Endothelial cell of umbilical vein (primary cell): ENCODE data around the gene BABAM2. TPM values are rescaled to one million over a fixed set of nuclear protein-coding genes. Genes with fewer than 3 reads are reported as not detected.

Source experiments
- BruUV-seq: library from RNA; stranded (reverse); fragments of 400-500 nt; replicated peaks from 2 replicates; lab custom pipeline; 2021; lab: Mats Ljungman, UMichigan
- CTCF ChIA-PET: fragments of 300-600, 350-600 bp; sonication (Branson Sonifier 250); formaldehyde crosslinking; loops from one replicate; lab custom pipeline; 2021; ENCODE audit warnings: antibody characterized with exemption, inconsistent platforms; lab: Charles Lee
- POLR2A ChIA-PET: fragments of 300-600, 350-600 bp; sonication (Branson Sonifier 250); formaldehyde crosslinking; loops from one replicate; lab custom pipeline; 2021; ENCODE audit warnings: antibody characterized with exemption, inconsistent platforms; lab: Charles Lee
- DNase-seq: peaks from one replicate; pipeline ENCODE4 v3.0.0-alpha.2; 2011; ENCODE audit warnings: low read depth, low spot score
- FAIRE-seq: peaks from 2 replicates; lab custom pipeline; 2011; peaks lifted over from hg19 to GRCh38; lab: Jason Lieb, UNC
- H2AFZ ChIP-seq: 2 replicates; pipeline ENCODE4 v1.6.0; 2012; ENCODE audit warnings: low read depth, low read length, control low read depth, inconsistent platforms
- H3K27ac ChIP-seq: 2 replicates; pipeline ENCODE4 v1.5.1; 2011; ENCODE audit warnings: low read depth, mild to moderate bottlenecking, control low read depth, low read length, moderate library complexity; ENCODE audit not compliant: insufficient read depth
- H3K27me3 ChIP-seq, 2 experiments: 2 replicates each; pipeline versions ENCODE4 v1.6.0 to v1.6.1; 2011; ENCODE audit warnings: low read length in 2 of 2, mixed read lengths in 1 of 2; ENCODE audit not compliant: control insufficient read depth in 2 of 2, insufficient read depth in 2 of 2
- H3K36me3 ChIP-seq, 2 experiments: 2 replicates in 1 of 2; 3 replicates in 1 of 2; pipeline ENCODE4 v1.5.1; 2011; ENCODE audit warnings: low read length in 2 of 2, mild to moderate bottlenecking in 1 of 2, moderate library complexity in 1 of 2; ENCODE audit not compliant: control insufficient read depth in 2 of 2, insufficient read depth in 2 of 2; ENCODE audit errors: extremely low read depth in 1 of 2
- H3K4me1 ChIP-seq: 3 replicates; pipeline ENCODE4 v1.5.1; 2011; ENCODE audit warnings: mild to moderate bottlenecking, low read length; ENCODE audit not compliant: control insufficient read depth, insufficient read depth; ENCODE audit errors: extremely low read depth
- H3K4me2 ChIP-seq: 2 replicates; pipeline ENCODE4 v1.6.1; 2011; ENCODE audit warnings: low read length, control low read depth, mixed read lengths; ENCODE audit not compliant: insufficient read depth
- H3K4me3 ChIP-seq, 3 experiments: fragments of 200-600 bp in 1 of 3; sonication (generic), shearing (Covaris generic) in 1 of 3; replicated peaks in 1 of 3; 2 replicates each; pipeline ENCODE4 v1.5.1; 2011 to 2016; ENCODE audit warnings: control low read depth in 3 of 3, low read length in 3 of 3, mild to moderate bottlenecking in 2 of 3, inconsistent platforms in 1 of 3, low read depth in 1 of 3, moderate library complexity in 1 of 3; ENCODE audit not compliant: insufficient read depth in 1 of 3
- H3K79me2 ChIP-seq: 2 replicates; pipeline ENCODE4 v1.6.0; 2012; ENCODE audit warnings: low read length, inconsistent platforms; ENCODE audit not compliant: control insufficient read depth, insufficient read depth
- H3K9ac ChIP-seq: replicated peaks from 2 replicates; pipeline ENCODE3; 2011; ENCODE audit warnings: low read length, control low read depth; ENCODE audit not compliant: insufficient read depth; ENCODE audit errors: extremely low read depth
- H3K9me1 ChIP-seq: replicated peaks from 3 replicates; pipeline ENCODE4 v1.6.0; 2011; ENCODE audit warnings: mild to moderate bottlenecking, low read length; ENCODE audit not compliant: control insufficient read depth, insufficient read depth; ENCODE audit errors: extremely low read depth
- H3K9me3 ChIP-seq: replicated peaks from 2 replicates; pipeline ENCODE4 v1.5.1; 2012; ENCODE audit warnings: low read length, inconsistent platforms; ENCODE audit not compliant: control insufficient read depth, insufficient read depth
- H4K20me1 ChIP-seq: replicated peaks from 2 replicates; pipeline ENCODE3; 2011; ENCODE audit warnings: mild to moderate bottlenecking, low read length; ENCODE audit not compliant: control insufficient read depth, insufficient read depth; ENCODE audit errors: extremely low read depth
- FOS ChIP-seq: IDR thresholded peaks from 2 replicates; pipeline ENCODE4 v1.6.1; 2011; ENCODE audit warnings: mild to moderate bottlenecking, low read length, moderate library complexity, borderline replicate concordance; ENCODE audit not compliant: insufficient read depth
- GATA2 ChIP-seq: IDR thresholded peaks from 2 replicates; pipeline ENCODE4 v1.7.0; 2011; ENCODE audit warnings: low read depth, mild to moderate bottlenecking, moderate library complexity, mixed read lengths, low read length; ENCODE audit not compliant: insufficient read length, insufficient read depth
- JUN ChIP-seq: IDR thresholded peaks from 2 replicates; pipeline ENCODE4 v1.6.1; 2011; ENCODE audit warnings: borderline replicate concordance, low read depth; ENCODE audit not compliant: insufficient read length, insufficient read depth
- MAX ChIP-seq: IDR thresholded peaks from 2 replicates; pipeline ENCODE4 v1.6.1; 2011; ENCODE audit not compliant: insufficient read depth, insufficient read length
- MYC ChIP-seq: IDR thresholded peaks from one replicate; pipeline ENCODE4 v1.6.1; 2011; ENCODE audit warnings: mild to moderate bottlenecking, low read depth, low read length
- POLR2A ChIP-seq: IDR thresholded peaks from 2 replicates; pipeline ENCODE4 v1.6.1; 2012; ENCODE audit warnings: low read depth, mild to moderate bottlenecking, control low read depth, low read length
- POLR2AphosphoS5 ChIP-seq: IDR thresholded peaks from 2 replicates; pipeline ENCODE4 v1.6.1; 2012; ENCODE audit warnings: low read depth, mild to moderate bottlenecking, control low read depth, low read length, moderate library complexity; ENCODE audit not compliant: insufficient read depth
- dilution Hi-C: fragments of 300-500 bp; cut with MboI; formaldehyde crosslinking; loops from one replicate; pipeline ENCODE4 v1.15.0; 2019; ENCODE audit warnings: low sequenced_read_pairs; ENCODE audit not compliant: extremely low pct_ligation_motif_present
- intact Hi-C: fragments of 100-400 bp; cut with micrococcal nuclease; formaldehyde crosslinking; loops from one replicate; pipeline ENCODE4 v1.10.0; 2022
- polyA plus RNA-seq, 4 experiments: library from polyadenylated mRNA; depleted of rRNA in 3 of 4; stranded (reverse) in 3 of 4; unstranded in 1 of 4; fragments of >200 nt; gene quantifications; 2 replicates each; pipeline versions ENCODE4 v1.2.1 to v1.2.3, GENCODE V29; 2011 to 2012; ENCODE audit warnings: missing spikeins in 1 of 4
- total RNA-seq: library from RNA; stranded (reverse); gene quantifications from 2 replicates; pipeline ENCODE4 v1.2.3, GENCODE V29; 2021
- TF ChIP-seq, protein P1 (sequence below), 2 donors: IDR thresholded peaks; 1 replicate in 1 of 2; 2 replicates in 1 of 2; pipeline ENCODE4 v1.5.1; 2011; ENCODE audit warnings: low read length in 2 of 2, mild to moderate bottlenecking in 2 of 2, moderate library complexity in 2 of 2, control low read depth in 1 of 2, inconsistent platforms in 1 of 2, low read depth in 1 of 2; ENCODE audit not compliant: insufficient read depth in 1 of 2; ENCODE audit errors: extremely low read depth in 1 of 2

Gene BABAM2
- total and polyA plus RNA-seq, 2 donors (not counting 3 experiments of a cell fraction or from before 2014, with no cell fraction given), result 19.9 to 27.6 TPM

DNA sequence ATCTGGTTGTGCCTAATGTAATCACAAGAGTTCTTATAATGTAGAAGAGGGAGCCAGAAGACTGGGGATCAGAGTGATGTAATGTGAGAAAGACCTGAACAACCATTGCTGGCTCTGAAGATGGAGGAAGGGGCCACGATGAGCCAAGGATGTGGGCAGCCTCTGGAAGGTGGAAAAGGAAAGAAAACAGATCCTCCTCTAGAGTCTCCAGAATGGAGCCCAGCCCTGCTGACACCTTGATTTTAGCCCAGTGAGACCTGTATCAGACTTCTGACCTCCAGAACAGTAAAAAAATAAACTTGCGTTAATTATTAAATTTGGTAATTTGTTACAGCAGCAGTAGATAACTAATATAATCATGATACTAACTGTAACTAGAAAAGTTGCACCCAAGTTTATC is 3.4 kb upstream of the BABAM2 start:
- peaks cover 29% of the 10 kb centered on the region for H3K4me1 ChIP-seq
- intact Hi-C loops (no loop called here), dilution Hi-C loops (no loop called here)
- no peak overlapping the region for H3K4me3 ChIP-seq
- no peak overlapping the region for H3K9ac ChIP-seq
- no peaks in the 10 kb centered on the region for H3K27me3 ChIP-seq
- FAIRE-seq, result no peak
- POLR2A ChIA-PET, result no interaction called here
- no peaks in the 10 kb centered on the region for H3K79me2 ChIP-seq
- H3K9me3 ChIP-seq, result no peaks in the 10 kb centered on the region
- TF ChIP-seq POLR2A (no peak), GATA2 (no peak), MAX (no peak), MYC (no peak), FOS (no peak)
- H3K4me2 ChIP-seq, result no peak overlapping the region
- no peak overlapping the region for H2AFZ ChIP-seq
- no peaks in the 10 kb centered on the region for H3K36me3 ChIP-seq
- no TSS peak for BruUV-seq
- DNase-seq, result no peak
- CTCF ChIA-PET, result interaction anchor here (0.9 kb wide), 1 partner anchor 504 kb away, joined by 3 read pairs; no protein-coding TSS in a partner anchor
- no peaks in the 10 kb centered on the region for H4K20me1 ChIP-seq
- H3K27ac ChIP-seq, result no peak overlapping the region
- no peaks in the 10 kb centered on the region for H3K9me1 ChIP-seq

DNA sequence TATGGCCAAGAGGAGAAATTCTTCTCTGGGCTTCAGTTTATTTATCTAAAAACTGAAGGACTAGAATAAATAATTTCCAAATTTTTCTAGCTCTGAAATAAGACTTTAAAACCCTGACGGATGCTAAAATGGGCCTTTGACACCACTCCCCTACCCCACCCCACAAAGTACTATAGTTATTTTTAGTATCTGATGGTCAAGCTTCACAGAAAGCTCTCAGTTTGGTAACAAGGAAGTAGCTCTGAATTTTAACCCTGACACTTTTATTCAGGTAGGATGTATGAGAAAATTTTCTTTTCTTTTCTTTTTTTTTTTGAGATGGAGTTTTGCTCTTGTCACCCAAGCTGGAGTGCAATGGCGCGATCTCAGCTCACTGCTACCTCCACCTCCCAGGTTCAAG is 2.7 kb upstream of the BABAM2 start:
- FAIRE-seq (no peak), DNase-seq (no peak)
- Histone ChIP-seq H4K20me1 (no peaks in the 10 kb centered on the region), H3K9me3 (no peaks in the 10 kb centered on the region), H3K4me2 (no peak overlapping the region), H3K4me1 (peaks cover 29% of the 10 kb centered on the region), H3K4me3 (no peak overlapping the region), H3K27me3 (no peaks in the 10 kb centered on the region), H2AFZ (no peak overlapping the region), H3K36me3 (no peaks in the 10 kb centered on the region), H3K27ac (no peak overlapping the region), H3K9me1 (no peaks in the 10 kb centered on the region), H3K9ac (no peak overlapping the region), H3K79me2 (no peaks in the 10 kb centered on the region)
- POLR2A ChIA-PET, result no interaction called here
- TF ChIP-seq JUN, result no peak
- TF ChIP-seq MAX, result no peak
- no peak for TF ChIP-seq POLR2AphosphoS5
- TF ChIP-seq FOS, result no peak
- TF ChIP-seq, protein P1, sequence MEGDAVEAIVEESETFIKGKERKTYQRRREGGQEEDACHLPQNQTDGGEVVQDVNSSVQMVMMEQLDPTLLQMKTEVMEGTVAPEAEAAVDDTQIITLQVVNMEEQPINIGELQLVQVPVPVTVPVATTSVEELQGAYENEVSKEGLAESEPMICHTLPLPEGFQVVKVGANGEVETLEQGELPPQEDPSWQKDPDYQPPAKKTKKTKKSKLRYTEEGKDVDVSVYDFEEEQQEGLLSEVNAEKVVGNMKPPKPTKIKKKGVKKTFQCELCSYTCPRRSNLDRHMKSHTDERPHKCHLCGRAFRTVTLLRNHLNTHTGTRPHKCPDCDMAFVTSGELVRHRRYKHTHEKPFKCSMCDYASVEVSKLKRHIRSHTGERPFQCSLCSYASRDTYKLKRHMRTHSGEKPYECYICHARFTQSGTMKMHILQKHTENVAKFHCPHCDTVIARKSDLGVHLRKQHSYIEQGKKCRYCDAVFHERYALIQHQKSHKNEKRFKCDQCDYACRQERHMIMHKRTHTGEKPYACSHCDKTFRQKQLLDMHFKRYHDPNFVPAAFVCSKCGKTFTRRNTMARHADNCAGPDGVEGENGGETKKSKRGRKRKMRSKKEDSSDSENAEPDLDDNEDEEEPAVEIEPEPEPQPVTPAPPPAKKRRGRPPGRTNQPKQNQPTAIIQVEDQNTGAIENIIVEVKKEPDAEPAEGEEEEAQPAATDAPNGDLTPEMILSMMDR (IDR thresholded peaks at IDR 0.05; ENCODE audit: extremely low read depth in 1 of 2, insufficient read depth in 1 of 2, low read depth in 1 of 2, low read length in 2 of 2), result no peak
- no TSS peak for BruUV-seq
- CTCF ChIA-PET, result interaction anchor here (0.9 to 1.2 kb wide), 2 partner anchors 44 to 503 kb away, joined by 3 read pairs; no protein-coding TSS in a partner anchor
- dilution Hi-C loops, result no loop called here
- intact Hi-C loops, result no loop called here
